GM12878 (cell line): ENCODE data around the gene RAP1GAP. TPM values are rescaled to one million over a fixed set of nuclear protein-coding genes. Genes with fewer than 3 reads are reported as not detected.

Experiments
- ATAC-seq: fragments of 200-7000 bp; cut with Tn5 transposase; 3 replicates; pipeline ENCODE4 v1.9.1; 2020; ENCODE audit warnings: mild to moderate bottlenecking, moderate library complexity
- BruUV-seq: library from RNA; stranded (reverse); fragments of 400-500 nt; replicated peaks from 2 replicates; lab custom pipeline; 2021; lab: Mats Ljungman, UMichigan
- CTCF ChIA-PET: fragments of 300-600 bp; sonication (Branson Sonifier 250); formaldehyde crosslinking; extraction: SDS; loops from one replicate; lab custom pipeline; 2021; ENCODE audit warnings: inconsistent platforms; lab: Yijun Ruan, JAX
- POLR2A ChIA-PET: fragments of 350-600 bp; formaldehyde crosslinking; extraction: SDS; loops from one replicate; lab custom pipeline; 2021; ENCODE audit warnings: inconsistent platforms; lab: Charles Lee
- RAD21 ChIA-PET: fragments of 300-600 bp; sonication (Branson Sonifier 250); formaldehyde crosslinking; loops from one replicate; lab custom pipeline; 2023; ENCODE audit warnings: antibody characterized with exemption; ENCODE audit not compliant: unreplicated experiment; lab: Charles Lee
- SMC1A ChIA-PET: fragments of 300-600 bp; sonication (Branson Sonifier 250); formaldehyde crosslinking; loops from one replicate; lab custom pipeline; 2023; ENCODE audit not compliant: unreplicated experiment, uncharacterized antibody; lab: Charles Lee
- DNase-seq: peaks from one replicate; pipeline ENCODE4 v3.0.0-alpha.2; 2011; ENCODE audit warnings: low read depth, low spot score
- FAIRE-seq: peaks from 3 replicates; lab custom pipeline; 2011; peaks lifted over from hg19 to GRCh38; lab: Jason Lieb, UNC
- H2AFZ ChIP-seq: 2 replicates; pipeline ENCODE4 v1.6.0; 2011; ENCODE audit warnings: low read depth, low read length, control low read depth; ENCODE audit not compliant: control insufficient read depth
- H3K27ac ChIP-seq: 2 replicates; pipeline ENCODE4 v1.5.1; 2011; ENCODE audit warnings: control low read depth; ENCODE audit not compliant: control insufficient read depth, insufficient read depth
- H3K27me3 ChIP-seq, 2 experiments: replicated peaks in 1 of 2; 2 replicates each; pipeline versions ENCODE4 v1.6.0 to v1.6.1; 2011; ENCODE audit warnings: low read length in 1 of 2; ENCODE audit not compliant: control insufficient read depth in 2 of 2, insufficient read depth in 2 of 2
- H3K36me3 ChIP-seq, 2 experiments: 2 replicates each; pipeline ENCODE4 v1.5.1; 2011; ENCODE audit warnings: low read length in 1 of 2; ENCODE audit not compliant: control insufficient read depth in 2 of 2, insufficient read depth in 2 of 2
- H3K4me1 ChIP-seq: 2 replicates; pipeline ENCODE4 v1.6.1; 2011; ENCODE audit warnings: mild to moderate bottlenecking, low read length, moderate library complexity, mixed read lengths; ENCODE audit not compliant: control insufficient read depth, insufficient read depth
- H3K4me2 ChIP-seq: 2 replicates; pipeline ENCODE4 v1.6.0; 2011; ENCODE audit warnings: control low read depth; ENCODE audit not compliant: control insufficient read depth, insufficient read depth
- H3K4me3 ChIP-seq: fragments of 200-600 bp; sonication (generic); 2 replicates; pipeline ENCODE4 v1.5.1; 2016
- H3K79me2 ChIP-seq: 2 replicates; pipeline ENCODE4 v1.6.0; 2011; ENCODE audit warnings: low read length; ENCODE audit not compliant: control insufficient read depth, insufficient read depth
- H3K9ac ChIP-seq: 2 replicates; pipeline ENCODE4 v1.8.0; 2011; ENCODE audit warnings: low read length, control low read depth, mixed read lengths; ENCODE audit not compliant: control insufficient read depth, insufficient read depth
- H3K9me3 ChIP-seq: replicated peaks from 3 replicates; pipeline ENCODE4 v1.5.1; 2011; ENCODE audit warnings: mild to moderate bottlenecking, low read length; ENCODE audit not compliant: control insufficient read depth, insufficient read depth
- H4K20me1 ChIP-seq: 2 replicates; pipeline ENCODE4 v1.6.0; 2011; ENCODE audit not compliant: control insufficient read depth, insufficient read depth
- EED ChIP-seq: sonication (generic); IDR thresholded peaks from 2 replicates; pipeline ENCODE4 v1.6.1; 2016; ENCODE audit warnings: antibody characterized with exemption, low read depth
- IKZF2 ChIP-seq, 2 experiments: fragments of 450-650 bp; IDR thresholded peaks; 2 replicates each; pipeline ENCODE4 v1.6.1; 2017; ENCODE audit warnings: mild to moderate bottlenecking in 2 of 2, moderate library complexity in 2 of 2
- MEF2B ChIP-seq: fragments of 450-650 bp; IDR thresholded peaks from 2 replicates; pipeline ENCODE4 v1.6.1; 2018; ENCODE audit warnings: mild to moderate bottlenecking, moderate library complexity; ENCODE audit not compliant: partially characterized antibody, poor library complexity, severe bottlenecking
- PAX8 ChIP-seq: fragments of 450-650 bp; IDR thresholded peaks from 2 replicates; pipeline ENCODE4 v1.6.1; 2017; ENCODE audit warnings: mild to moderate bottlenecking, moderate library complexity
- WGBS: methylation state at CpG from one replicate; pipeline ENCODE4 v1.1.6; 2016; ENCODE audit warnings: low lambda C conversion rate; ENCODE audit not compliant: insufficient replicate concordance, insufficient coverage; ENCODE audit errors: missing lambda C conversion rate; 5-methylcytosine and 5-hydroxymethylcytosine counted together
- in situ Hi-C: fragments of 300-500 bp; cut with MboI; formaldehyde crosslinking; loops from 9 replicates; pipeline ENCODE4 v1.14.3; 2018; ENCODE audit warnings: mixed read lengths
- intact Hi-C: fragments of 100-400 bp; cut with micrococcal nuclease; formaldehyde crosslinking; loops from one replicate; pipeline ENCODE4 v1.14.2; 2022; ENCODE audit not compliant: unreplicated experiment
- polyA plus RNA-seq, 11 experiments: library from polyadenylated mRNA; depleted of rRNA in 4 of 11; unstranded in 6 of 11; stranded (reverse) in 5 of 11; fragments of >200 nt; fragmentation: Nextera tagmentation in 4 of 11; fragmentation: Illumina TruSeq in 1 of 11; extraction: Ambion mirVana in 4 of 11; extraction: Trizol in 1 of 11; gene quantifications; 1 replicate in 1 of 11; 2 replicates in 10 of 11; pipeline versions ENCODE4 v1.2.1 to v1.2.3, GENCODE V29; 2011 to 2016; ENCODE audit warnings: inconsistent platforms in 2 of 11, missing spikeins in 2 of 11, low read depth in 1 of 11
- total RNA-seq, 4 experiments: library from RNA; depleted of rRNA in 3 of 4; stranded (reverse); fragments of >200 nt in 3 of 4; fragmentation: Illumina TruSeq in 1 of 4; extraction: Trizol in 1 of 4; gene quantifications; 2 replicates each; pipeline versions ENCODE4 v1.2.1 to v1.2.3, GENCODE V29; 2013 to 2021
- TF ChIP-seq, protein P1 (sequence below): IDR thresholded peaks from 2 replicates; pipeline ENCODE4 v1.6.1; 2012; ENCODE audit warnings: low read depth, low read length, improper control_type of control experiment

Gene RAP1GAP
- total and polyA plus RNA-seq, 10 of the 15 experiments (the other 5 are each of a cell fraction or from before 2014, with no cell fraction given), result 0.04 to 0.96 (median 0.09) TPM; not detected in 3

DNA sequence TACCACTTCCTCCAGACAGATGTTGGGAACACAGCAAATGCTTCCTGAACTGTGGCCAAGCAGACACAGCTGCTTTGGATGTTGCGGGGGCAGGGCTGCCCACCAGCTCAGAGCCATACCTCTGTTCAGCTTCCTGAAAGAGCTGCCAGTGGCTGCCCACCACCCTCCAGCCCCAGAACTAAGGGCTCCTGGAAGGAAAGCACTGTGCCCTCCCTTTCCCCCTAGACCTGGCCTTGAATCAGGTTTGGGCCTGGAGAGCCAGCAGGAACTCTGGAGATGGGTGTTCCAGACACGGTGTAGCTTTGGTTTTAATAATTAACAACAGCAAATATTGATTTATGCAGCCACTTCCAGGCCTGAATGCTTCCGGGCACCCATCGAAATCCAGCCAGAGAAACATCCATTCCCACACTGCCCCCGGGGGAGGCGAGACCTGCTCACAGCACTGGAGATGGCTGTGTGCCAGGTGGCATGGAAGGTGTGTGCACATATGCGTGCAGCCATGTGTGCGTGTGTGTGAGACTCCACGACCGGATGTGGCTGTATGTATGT lies 45.7 kb downstream of the RAP1GAP start:
- TF ChIP-seq EED, result no peak
- TF ChIP-seq MEF2B, result peak; percentile 22
- TF ChIP-seq, protein P1, sequence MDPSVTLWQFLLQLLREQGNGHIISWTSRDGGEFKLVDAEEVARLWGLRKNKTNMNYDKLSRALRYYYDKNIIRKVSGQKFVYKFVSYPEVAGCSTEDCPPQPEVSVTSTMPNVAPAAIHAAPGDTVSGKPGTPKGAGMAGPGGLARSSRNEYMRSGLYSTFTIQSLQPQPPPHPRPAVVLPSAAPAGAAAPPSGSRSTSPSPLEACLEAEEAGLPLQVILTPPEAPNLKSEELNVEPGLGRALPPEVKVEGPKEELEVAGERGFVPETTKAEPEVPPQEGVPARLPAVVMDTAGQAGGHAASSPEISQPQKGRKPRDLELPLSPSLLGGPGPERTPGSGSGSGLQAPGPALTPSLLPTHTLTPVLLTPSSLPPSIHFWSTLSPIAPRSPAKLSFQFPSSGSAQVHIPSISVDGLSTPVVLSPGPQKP, result no peak
- no peak for TF ChIP-seq PAX8
- TF ChIP-seq IKZF2 (IDR thresholded peaks at IDR 0.05), result no peak
- CTCF ChIA-PET, result interaction anchor here (0.9 to 1.5 kb wide), 2 partner anchors 13 to 36 kb away, joined by 3 to 4 read pairs; no protein-coding TSS in a partner anchor
- in situ Hi-C loops, result no loop called here
- intact Hi-C loops, result no loop called here
- no peak overlapping the region for H3K9ac ChIP-seq
- SMC1A ChIA-PET, result no interaction called here
- H3K4me2 ChIP-seq, result no peak overlapping the region
- BruUV-seq, result no TSS peak
- H3K79me2 ChIP-seq, result no peaks in the 10 kb centered on the region
- no peak for FAIRE-seq
- WGBS, result 47% methylated on average over 10 of the region's 10 CpGs
- POLR2A ChIA-PET, result no interaction called here
- no peak overlapping the region for H2AFZ ChIP-seq
- H3K27me3 ChIP-seq, result peaks cover 1 to 2% of the 10 kb centered on the region in 2 experiments; a peak in 1 of 4 replicates
- H3K9me3 ChIP-seq, result no peaks in the 10 kb centered on the region
- DNase-seq, result no peak
- no peaks in the 10 kb centered on the region for H4K20me1 ChIP-seq
- RAD21 ChIA-PET, result no interaction called here
- H3K27ac ChIP-seq, result no peak overlapping the region
- ATAC-seq, result no peak
- no peak overlapping the region for H3K4me3 ChIP-seq
- H3K4me1 ChIP-seq, result no peaks in the 10 kb centered on the region
- no peaks in the 10 kb centered on the region for H3K36me3 ChIP-seq
